Measurements from ENCODE around the gene PRKN. TPM values are rescaled to one million over a fixed set of nuclear protein-coding genes. Genes with fewer than 3 reads are reported as not detected.

The PRKN gene
- total and polyA plus RNA-seq, 9 donors, result 3.0 to 15.0 (median 9.2) TPM

DNA sequence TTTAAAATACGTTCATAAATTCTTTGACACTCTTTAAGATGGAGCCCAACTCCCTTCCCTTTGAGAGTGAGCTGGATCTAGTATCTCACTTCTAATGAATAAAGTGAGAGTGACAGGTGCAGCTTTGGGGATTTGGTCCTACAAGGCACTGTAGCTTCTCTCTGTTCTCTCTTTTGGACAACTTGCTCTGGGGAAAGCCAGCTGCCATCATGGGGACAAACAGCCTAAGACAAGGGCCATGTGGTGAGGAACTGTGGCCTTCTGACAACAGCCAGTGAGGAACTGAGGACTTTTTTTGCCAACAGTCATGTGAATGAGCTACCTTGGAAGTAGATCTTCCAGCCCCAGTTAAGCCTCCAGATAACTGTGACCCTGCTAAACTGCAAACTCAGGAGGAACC, 1180.9 kb downstream of the PRKN start:
- Histone ChIP-seq H3K4me1 (ENCODE audit: insufficient read depth) (no peaks in the 10 kb centered on the region), H3K36me3 (no peaks in the 10 kb centered on the region), H3K4me3 (no peak overlapping the region), H3K9me3 (no peaks in the 10 kb centered on the region), H3K27ac (no peak overlapping the region), H3K27me3 (no peaks in the 10 kb centered on the region)
- intact Hi-C loops (cut with DNase I), result no loop called here
- WGBS, 3 donors, result 93 to 95% (median 94%) methylated on average over 1 of the region's 1 CpG
- no peak for DNase-seq
- TF ChIP-seq EP300 (IDR thresholded peaks at IDR 0.05) (no peak), POLR2A (IDR thresholded peaks at IDR 0.05) (no peak)
- TF ChIP-seq, protein P1, sequence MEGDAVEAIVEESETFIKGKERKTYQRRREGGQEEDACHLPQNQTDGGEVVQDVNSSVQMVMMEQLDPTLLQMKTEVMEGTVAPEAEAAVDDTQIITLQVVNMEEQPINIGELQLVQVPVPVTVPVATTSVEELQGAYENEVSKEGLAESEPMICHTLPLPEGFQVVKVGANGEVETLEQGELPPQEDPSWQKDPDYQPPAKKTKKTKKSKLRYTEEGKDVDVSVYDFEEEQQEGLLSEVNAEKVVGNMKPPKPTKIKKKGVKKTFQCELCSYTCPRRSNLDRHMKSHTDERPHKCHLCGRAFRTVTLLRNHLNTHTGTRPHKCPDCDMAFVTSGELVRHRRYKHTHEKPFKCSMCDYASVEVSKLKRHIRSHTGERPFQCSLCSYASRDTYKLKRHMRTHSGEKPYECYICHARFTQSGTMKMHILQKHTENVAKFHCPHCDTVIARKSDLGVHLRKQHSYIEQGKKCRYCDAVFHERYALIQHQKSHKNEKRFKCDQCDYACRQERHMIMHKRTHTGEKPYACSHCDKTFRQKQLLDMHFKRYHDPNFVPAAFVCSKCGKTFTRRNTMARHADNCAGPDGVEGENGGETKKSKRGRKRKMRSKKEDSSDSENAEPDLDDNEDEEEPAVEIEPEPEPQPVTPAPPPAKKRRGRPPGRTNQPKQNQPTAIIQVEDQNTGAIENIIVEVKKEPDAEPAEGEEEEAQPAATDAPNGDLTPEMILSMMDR (IDR thresholded peaks at IDR 0.05), result no peak

DNA sequence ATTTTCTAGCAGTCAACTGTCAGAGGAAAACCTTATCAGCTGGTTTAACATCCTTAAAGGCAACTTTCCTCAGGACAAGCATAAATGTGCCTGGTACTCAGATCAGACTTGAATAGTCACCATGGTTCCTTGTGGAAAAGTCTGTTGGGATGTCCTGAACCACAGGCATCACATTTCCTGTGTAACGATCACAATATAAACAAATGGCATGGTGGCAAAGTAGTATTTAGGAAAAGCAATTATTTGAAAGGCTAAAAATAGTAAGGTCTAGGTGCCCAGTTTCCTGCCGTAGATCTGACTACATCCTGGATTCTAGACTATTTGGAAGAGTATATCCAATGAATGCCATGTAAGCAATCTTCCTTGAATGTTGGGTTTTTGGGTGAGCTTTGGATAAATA, 1181.8 kb downstream of the PRKN start:
- H3K27ac ChIP-seq, result no peak overlapping the region
- no peak for DNase-seq
- no peaks in the 10 kb centered on the region for H3K36me3 ChIP-seq
- no peaks in the 10 kb centered on the region for H3K9me3 ChIP-seq
- 78 to 85% (median 83%) methylated on average over 2 of the region's 2 CpGs for WGBS, 3 donors
- intact Hi-C loops (cut with DNase I), result no loop called here
- TF ChIP-seq, protein P1 (IDR thresholded peaks at IDR 0.05), result no peak
- TF ChIP-seq EP300 (IDR thresholded peaks at IDR 0.05) (no peak), POLR2A (IDR thresholded peaks at IDR 0.05) (no peak)
- H3K27me3 ChIP-seq, result no peaks in the 10 kb centered on the region
- H3K4me3 ChIP-seq, result no peak overlapping the region
- H3K4me1 ChIP-seq (ENCODE audit: insufficient read depth), result no peaks in the 10 kb centered on the region

DNA sequence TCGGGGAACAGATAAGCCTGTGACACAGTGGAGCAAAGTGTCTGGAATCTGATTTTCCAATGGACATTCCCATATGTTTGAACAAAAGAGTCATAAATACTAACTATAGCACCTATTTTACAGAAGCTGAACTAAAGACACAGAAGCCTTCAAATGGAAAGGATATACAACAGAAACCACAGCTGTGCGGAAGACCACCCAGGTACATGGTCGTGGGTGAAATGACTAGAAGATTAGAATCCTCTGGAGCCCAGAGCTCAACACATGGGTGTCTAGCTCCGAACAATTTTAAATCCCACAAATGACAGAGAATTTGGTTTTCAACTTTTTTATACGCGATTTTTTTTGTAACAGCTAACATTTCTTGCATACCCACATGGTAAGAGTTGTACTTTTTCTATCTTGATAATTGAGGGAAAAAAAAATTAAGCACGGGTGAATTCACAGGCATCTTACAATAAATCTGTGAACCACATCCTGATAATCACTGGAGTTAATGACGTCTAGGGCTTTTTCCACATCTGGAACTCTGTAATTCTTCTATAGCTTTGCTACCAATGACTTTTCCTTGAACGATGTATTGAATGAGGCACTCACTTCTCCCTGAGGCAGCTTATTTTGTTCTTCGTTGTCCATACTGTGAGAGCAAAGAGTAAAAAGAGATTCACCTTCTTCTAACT, 1182.6 kb downstream of the PRKN start:
- DNase-seq, result no peak
- WGBS, 3 donors, result 89 to 90% (median 89%) methylated on average over 10 of the region's 10 CpGs
- TF ChIP-seq EP300 (IDR thresholded peaks at IDR 0.05) (no peak), POLR2A (IDR thresholded peaks at IDR 0.05) (no peak)
- TF ChIP-seq, protein P1 (IDR thresholded peaks at IDR 0.05), result no peak
- Histone ChIP-seq H3K4me1 (ENCODE audit: insufficient read depth) (no peaks in the 10 kb centered on the region), H3K4me3 (no peak overlapping the region), H3K36me3 (no peaks in the 10 kb centered on the region), H3K27ac (no peak overlapping the region), H3K27me3 (no peaks in the 10 kb centered on the region), H3K9me3 (no peaks in the 10 kb centered on the region)
- intact Hi-C loops (cut with DNase I), result no loop called here

DNA sequence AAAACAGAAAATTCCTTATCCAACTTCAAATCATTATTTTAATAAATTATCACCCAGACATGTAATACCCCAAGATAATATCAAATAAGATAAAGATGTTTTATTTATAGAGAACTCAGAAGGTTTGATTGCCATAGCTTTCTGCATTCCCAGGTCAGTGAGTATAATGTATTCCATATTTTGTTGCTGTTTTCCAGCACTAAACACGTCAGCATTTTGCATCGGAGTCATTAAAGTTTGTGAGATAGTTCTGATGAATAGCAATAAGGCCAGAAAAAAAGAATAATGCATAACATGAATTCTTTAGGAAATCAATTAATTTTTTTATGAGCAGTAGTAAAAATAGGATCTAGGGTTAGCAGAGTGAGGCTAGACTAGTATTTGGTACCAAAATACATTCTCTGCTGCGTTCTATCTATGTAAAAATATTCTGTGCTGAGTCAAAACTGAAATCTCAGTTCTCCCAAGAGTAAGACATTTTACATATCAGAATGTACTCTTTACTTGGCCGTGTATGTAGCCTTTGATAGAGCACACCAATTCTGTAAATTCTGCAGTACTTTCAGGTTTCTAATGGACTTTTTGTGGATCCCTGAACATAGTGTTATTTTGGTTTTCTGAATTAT, 1183.8 kb downstream of the PRKN start:
- no peak for DNase-seq
- no peaks in the 10 kb centered on the region for H3K27me3 ChIP-seq
- no peaks in the 10 kb centered on the region for H3K9me3 ChIP-seq
- no peaks in the 10 kb centered on the region for H3K4me1 ChIP-seq (ENCODE audit: insufficient read depth)
- no peaks in the 10 kb centered on the region for H3K36me3 ChIP-seq
- TF ChIP-seq, protein P1 (IDR thresholded peaks at IDR 0.05), result no peak
- no peak for TF ChIP-seq POLR2A (IDR thresholded peaks at IDR 0.05)
- no peak for TF ChIP-seq EP300 (IDR thresholded peaks at IDR 0.05)
- no peak overlapping the region for H3K27ac ChIP-seq
- WGBS, 3 donors, result 57 to 76% (median 75%) methylated on average over 4 of the region's 4 CpGs
- intact Hi-C loops (cut with DNase I), result no loop called here
- H3K4me3 ChIP-seq, result no peak overlapping the region
